ENCODE results near the gene INPPL1.
"Not testable (repeated sequence)": the region's sequence is repeated elsewhere in the genome, so short reads cannot be mapped to it uniquely, and the experiment has no call there.

The INPPL1 gene

GRCh38 chr11:72243173-72244059 lies 18.8 kb downstream of the INPPL1 start:
- DNase-seq (ENCODE audit: low read depth in 2 of 2), result no peak

DNA sequence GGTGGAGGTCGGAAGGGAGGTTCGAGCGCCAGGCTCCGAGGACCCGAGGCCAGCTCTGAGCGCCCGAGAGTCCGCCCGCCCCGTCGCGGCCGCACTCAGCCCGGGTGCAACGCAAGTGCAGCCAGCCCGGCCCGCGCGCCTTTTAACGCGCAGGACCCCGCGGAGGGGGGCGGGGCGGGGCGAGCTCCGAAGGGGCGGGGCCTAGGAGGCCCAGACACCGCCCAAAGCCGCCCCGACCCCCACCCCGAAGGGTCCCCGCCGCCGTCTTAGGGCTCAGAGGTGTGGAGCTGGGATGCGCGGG lies 19.4 kb downstream of the INPPL1 start, which contains the start of gene PHOX2A:
TSS of gene PHOX2A (minus strand) at position 117 of the 301 bp plus-strand sequence. CDS start 172 bp downstream, outside the sequence.
- no peak for DNase-seq (ENCODE audit: low read depth in 2 of 2)

- DNase-seq (ENCODE audit: low read depth in 2 of 2), result no peak
These were observed 20.0 kb downstream of the INPPL1 start for GRCh38 chr11:72244361-72245262.

DNA sequence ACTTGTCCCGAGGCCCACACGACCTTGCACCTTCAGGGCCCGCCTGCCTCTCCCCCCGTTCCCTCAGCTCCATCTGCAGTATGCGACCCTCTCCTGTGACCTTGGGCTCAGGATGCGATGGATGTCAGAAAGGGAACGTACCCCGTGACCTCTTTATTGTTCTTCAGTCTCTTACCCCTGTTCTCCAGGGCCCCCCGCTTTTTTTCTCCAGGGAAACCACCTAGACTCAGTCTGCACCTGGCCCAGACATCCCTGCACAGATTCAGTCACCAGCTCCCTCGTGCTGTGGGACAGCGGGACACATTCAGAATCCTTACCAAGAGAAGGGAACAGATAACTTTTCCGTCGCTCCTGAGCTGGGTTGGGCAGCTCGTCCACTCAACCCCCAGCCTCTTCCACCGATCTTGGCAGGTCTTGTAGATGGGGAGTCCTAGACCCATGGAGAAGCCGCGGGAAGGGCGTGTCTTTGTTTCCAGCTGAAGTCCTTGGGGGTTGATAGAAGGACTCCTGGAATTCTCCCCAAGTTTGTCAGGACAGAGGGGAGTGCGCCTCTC lies 20.8 kb downstream of the INPPL1 start:
- DNase-seq (ENCODE audit: low read depth in 2 of 2), result no peak

DNA sequence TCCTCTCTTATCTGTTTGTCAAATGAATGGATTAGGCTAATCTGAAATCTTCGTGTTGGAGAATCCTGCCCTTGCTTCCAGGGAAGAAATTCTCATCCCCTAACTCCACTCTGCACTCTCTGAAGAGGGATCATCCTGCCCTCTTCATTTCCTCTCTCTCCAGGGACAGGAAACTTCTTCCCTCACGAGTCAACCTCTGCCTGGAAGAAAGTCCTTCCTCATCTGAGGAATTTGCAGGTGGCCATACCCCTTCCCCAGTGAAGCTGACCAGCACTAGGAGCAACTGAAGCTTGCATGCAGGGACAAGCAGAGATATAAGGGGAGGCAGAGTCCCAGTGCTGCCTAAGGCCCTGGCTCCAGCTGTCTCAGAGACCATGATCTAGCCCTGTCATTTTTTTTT lies 23.0 kb downstream of the INPPL1 start:
- DNase-seq (ENCODE audit: low read depth in 2 of 2), result no peak

DNA sequence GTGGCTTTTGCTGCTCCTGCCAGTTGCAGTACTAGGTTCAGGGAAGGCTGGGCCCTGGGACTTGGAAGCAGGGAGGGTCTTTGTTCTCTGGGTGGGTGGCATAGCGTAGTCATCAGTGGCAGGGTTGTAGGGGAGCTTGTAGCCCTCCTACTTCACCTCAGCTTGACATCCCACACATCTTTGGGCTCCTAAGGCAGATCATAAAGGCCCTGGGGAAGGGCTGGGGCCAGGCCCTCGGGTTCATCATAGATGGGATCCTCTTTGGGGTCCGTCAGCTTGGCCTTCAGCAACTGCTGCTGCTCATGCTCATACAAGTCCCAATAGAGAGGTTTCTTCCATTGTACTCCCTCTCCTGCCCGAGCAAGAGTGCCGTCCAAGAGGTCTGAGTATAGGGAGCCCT lies 25.4 kb downstream of the INPPL1 start:
- no peak for DNase-seq (ENCODE audit: low read depth in 2 of 2)

DNA sequence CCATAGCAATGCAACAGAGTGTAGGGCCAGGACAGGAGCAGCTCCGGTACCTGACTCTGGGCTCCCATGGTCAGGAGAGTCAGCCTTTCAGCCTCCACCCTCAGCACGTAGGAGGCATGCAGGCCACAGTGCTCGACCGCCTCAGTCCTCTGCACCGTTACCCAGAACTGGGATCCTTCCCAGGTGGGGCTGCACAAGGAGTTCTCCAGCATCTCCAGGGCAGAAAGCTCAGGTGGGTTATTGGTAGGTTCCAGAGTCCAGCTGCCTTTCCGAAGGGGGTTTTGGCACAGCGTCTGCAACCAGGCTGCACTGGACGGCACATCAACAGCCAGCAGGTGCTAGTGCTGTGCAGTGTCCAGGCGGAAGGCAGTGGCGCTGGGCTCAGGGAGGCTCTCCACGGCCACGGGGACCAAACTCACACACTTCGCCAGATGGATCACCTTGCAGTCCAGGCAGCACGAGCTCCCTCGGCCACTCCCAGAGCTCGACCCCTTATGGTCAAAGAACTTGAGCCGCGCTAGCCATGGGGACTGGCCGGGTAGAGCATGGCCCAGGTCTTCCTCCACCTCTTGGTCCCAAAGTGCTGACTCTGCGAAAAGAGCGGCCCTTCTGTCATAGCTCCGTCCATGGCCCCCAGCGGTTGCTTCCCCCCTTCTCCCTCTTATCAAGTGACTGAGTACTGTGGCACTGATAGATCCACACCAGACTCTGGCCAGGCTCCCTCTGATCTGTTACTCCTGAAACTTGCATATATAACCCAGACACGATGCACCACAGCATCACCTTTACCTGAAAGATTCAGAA lies 26.3 kb downstream of the INPPL1 start:
- no peak for DNase-seq (ENCODE audit: low read depth in 2 of 2)

DNA sequence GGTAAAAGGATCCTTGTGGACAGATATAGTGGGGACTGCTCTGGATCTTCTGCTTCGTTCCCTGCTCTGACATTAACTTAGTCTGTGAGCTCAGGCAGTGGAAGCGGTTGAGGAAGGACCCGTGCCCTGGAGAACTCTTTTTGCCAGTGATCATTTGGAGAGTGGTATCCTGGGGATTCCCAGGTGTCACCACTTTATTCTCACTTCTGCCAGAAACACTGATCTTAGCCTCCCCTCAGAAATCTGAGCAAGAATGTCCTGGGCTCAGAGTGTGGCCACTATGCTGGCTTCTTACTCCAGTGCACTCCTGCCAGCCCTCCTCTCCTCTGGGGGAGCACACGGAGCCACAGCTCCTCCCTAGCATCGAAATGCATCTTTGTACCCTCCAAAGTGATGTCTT lies 27.0 kb downstream of the INPPL1 start:
- no peak for DNase-seq (ENCODE audit: low read depth in 2 of 2)

DNA sequence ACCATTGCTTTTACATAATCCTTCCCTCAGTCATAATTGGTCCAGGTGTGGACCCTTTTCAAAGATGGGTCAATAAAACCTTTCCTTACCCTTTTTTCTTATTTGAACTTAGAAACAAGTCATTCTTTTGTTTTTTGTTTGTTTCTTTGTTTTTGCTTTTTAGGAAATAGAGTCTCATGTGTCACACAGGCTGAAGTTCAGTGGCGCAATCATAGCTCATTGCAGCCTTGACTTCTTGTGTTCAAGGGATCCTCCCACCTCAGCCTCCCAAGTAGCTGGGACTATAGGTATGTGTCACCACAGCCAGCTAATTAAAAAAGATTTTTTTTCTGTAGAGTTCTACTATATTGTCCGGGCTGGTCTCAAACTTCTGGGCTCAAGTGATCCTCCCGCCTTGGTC lies 28.8 kb downstream of the INPPL1 start:
- DNase-seq (ENCODE audit: low read depth in 2 of 2), result no peak

- no peak for DNase-seq (ENCODE audit: low read depth in 2 of 2)
These were observed 29.9 kb downstream of the INPPL1 start for GRCh38 chr11:72254299-72254993.

- no peak for DNase-seq (ENCODE audit: low read depth in 2 of 2)
These were observed 33.0 kb downstream of the INPPL1 start for GRCh38 chr11:72257570-72257969.

- no peak for DNase-seq (ENCODE audit: low read depth in 2 of 2)
These were observed 34.9 kb downstream of the INPPL1 start for GRCh38 chr11:72259490-72259889.

DNA sequence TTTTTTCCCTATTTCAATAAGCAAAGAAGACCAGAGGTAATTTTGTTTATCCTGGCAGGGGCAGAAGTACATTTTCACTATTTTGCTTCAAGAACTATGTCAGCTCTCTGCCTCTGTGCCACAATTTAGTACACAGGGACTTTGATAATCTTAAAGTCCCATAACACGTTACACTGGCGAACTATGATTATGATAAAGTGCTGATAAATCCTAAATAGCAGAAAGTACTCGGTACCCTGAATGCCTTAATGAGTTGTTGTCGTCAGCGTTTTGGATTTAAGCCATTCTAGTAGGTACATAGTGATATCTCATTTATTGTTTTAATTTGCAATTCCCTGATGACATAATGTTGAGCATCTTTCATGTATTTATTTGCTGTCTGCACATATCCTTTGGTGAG lies 36.0 kb downstream of the INPPL1 start:
- no peak for DNase-seq (ENCODE audit: low read depth in 2 of 2)

DNA sequence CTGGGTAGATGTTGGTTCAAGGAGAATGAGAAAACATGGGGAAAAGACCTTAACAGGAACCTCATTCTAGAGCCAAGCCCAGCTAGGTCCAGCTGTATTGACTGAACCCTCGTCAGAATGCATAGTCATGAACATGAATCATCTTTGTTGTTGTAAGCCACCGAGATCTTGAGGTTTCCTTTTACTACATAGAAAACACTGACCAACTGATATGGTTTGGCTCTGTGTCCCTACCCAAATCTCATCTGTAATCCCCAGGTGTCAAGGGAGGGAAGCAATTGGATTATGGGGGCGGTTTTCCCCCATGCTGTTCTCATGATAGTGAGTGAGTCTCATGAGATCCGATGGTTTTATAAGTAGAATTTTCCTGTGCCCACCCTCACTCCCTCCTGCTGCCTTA lies 38.8 kb downstream of the INPPL1 start:
- no peak for DNase-seq (ENCODE audit: low read depth in 2 of 2)

DNA sequence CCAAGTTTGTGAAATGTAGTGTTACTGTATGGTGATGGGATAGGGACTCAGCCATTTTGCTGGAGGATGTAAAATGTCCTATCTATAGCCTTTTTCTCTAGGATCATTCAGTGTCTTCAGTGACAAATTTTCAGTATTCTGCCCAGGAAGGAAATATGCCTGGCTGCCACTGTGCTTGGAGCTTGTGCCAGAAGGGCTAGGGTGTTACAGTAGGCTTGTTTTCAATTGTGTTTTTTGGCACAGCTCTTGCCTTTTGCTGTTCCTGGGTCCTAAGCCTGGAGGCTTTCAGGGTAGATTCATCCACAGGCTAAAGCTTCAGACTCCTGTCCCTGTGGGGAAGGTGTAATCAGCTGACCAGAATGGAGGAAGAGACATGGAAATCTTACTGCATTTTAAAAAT lies 41.4 kb downstream of the INPPL1 start:
- DNase-seq (ENCODE audit: low read depth in 2 of 2), result no peak

GRCh38 chr11:72266960-72267359 lies 42.4 kb downstream of the INPPL1 start:
- DNase-seq (ENCODE audit: low read depth in 2 of 2), result not testable (repeated sequence)

GRCh38 chr11:72267956-72268617 lies 43.5 kb downstream of the INPPL1 start:
- no peak for DNase-seq (ENCODE audit: low read depth in 2 of 2)

DNA sequence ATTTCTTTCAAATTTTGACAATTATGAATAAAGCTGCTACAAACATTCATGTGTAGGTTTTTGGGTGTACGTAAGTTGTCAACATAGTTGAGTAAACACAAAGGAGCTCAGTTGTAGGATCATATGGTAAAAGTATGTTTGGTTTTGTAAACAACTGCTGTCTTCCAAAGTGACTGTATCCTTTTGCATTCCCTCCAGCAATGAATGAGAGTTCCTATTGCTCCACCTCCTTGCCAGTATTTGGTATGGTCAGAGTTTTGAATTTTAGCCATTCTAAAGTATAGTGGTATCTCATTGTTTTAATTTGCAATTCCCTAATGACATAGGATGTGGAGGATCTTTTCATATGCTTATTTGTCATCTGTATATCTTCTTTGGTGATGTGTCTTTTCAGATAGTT lies 47.4 kb downstream of the INPPL1 start:
- DNase-seq (ENCODE audit: low read depth in 2 of 2), result no peak

GRCh38 chr11:72274435-72274834 lies 49.9 kb downstream of the INPPL1 start:
- no peak for DNase-seq (ENCODE audit: low read depth in 2 of 2)

DNA sequence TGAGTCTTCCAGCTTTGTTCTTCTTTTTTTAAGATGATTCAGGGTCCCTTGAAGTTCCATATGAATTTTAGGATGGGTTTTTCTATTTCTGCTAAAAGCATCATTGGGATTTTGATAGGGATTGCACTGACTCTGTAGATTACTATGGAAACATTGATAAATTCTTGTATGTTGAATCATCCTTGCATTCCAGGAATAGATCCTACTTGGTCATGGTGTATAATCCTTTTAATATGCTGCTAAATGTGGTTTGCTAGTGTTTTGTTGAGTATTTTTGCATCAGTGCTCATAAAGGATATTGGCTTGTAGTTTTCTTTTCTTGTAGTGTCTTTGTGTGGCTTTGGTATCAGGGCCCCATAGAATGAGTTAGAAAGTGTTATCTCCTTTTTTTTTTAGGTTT lies 54.3 kb downstream of the INPPL1 start:
- DNase-seq (ENCODE audit: low read depth in 2 of 2), result no peak

GRCh38 chr11:72280037-72280436 lies 55.5 kb downstream of the INPPL1 start:
- DNase-seq (ENCODE audit: low read depth in 2 of 2), result no peak

All from stimulated activated CD8-positive, alpha-beta memory T cell treated with anti-CD3 and anti-CD28 coated beads, Interleukin-7, amount 100 ng/mL, for 4 hours (primary cell).